HepG2 (cell line): ENCODE results near the gene ZNF511. TPM values are rescaled to one million over a fixed set of nuclear protein-coding genes. Genes with fewer than 3 reads are reported as not detected.
A peak's percentile ranks its signal among the peaks of the same experiment; 100 is the strongest.

Source experiments
- AHDC1 ChIP-seq: sonication (generic); formaldehyde crosslinking; IDR thresholded peaks from 2 replicates; pipeline ENCODE4 v1.5.1; 2020; ENCODE audit warnings: mild to moderate bottlenecking, missing genetic modification reagents, borderline replicate concordance
- BHLHE40 ChIP-seq: IDR thresholded peaks from 2 replicates; pipeline ENCODE4 v1.6.1; 2011; ENCODE audit warnings: low read length, improper control_type of control experiment
- DPF2 ChIP-seq: sonication (generic); formaldehyde crosslinking; IDR thresholded peaks from 2 replicates; pipeline ENCODE4 v1.4.0; 2020; ENCODE audit warnings: mild to moderate bottlenecking, low read depth, missing genetic modification reagents, borderline replicate concordance
- HOXA3 ChIP-seq: sonication (generic); formaldehyde crosslinking; IDR thresholded peaks from 2 replicates; pipeline ENCODE4 v1.5.0; 2020; ENCODE audit warnings: missing genetic modification reagents
- IKZF5 ChIP-seq: IDR thresholded peaks from 2 replicates; pipeline ENCODE4 v1.6.1; 2018; ENCODE audit warnings: missing genetic modification reagents, mild to moderate bottlenecking, missing compliant biosample characterization
- JUNB ChIP-seq: sonication (generic); formaldehyde crosslinking; IDR thresholded peaks from 2 replicates; pipeline ENCODE4 v1.8.0; 2022; ENCODE audit warnings: missing genetic modification reagents, mild to moderate bottlenecking, borderline replicate concordance
- MAZ ChIP-seq, 2 experiments: sonication (generic) in 1 of 2; formaldehyde crosslinking in 1 of 2; IDR thresholded peaks; 2 replicates each; pipeline versions ENCODE4 v1.5.0 to v1.6.1; 2012 to 2020; ENCODE audit warnings: low read depth in 2 of 2, mild to moderate bottlenecking in 2 of 2, borderline replicate concordance in 1 of 2, improper control_type of control experiment in 1 of 2, low read length in 1 of 2, missing genetic modification reagents in 1 of 2, moderate library complexity in 1 of 2
- MXD3 ChIP-seq: IDR thresholded peaks from 2 replicates; pipeline ENCODE4 v1.6.1; 2016; ENCODE audit warnings: mild to moderate bottlenecking, missing biosample characterization, missing genetic modification reagents
- MZF1 ChIP-seq: sonication (generic); formaldehyde crosslinking; IDR thresholded peaks from 2 replicates; pipeline ENCODE4 v1.8.1; 2023; ENCODE audit warnings: mild to moderate bottlenecking, missing genetic modification reagents, borderline replicate concordance
- PHF8 ChIP-seq: sonication (generic); formaldehyde crosslinking; IDR thresholded peaks from 2 replicates; pipeline ENCODE4 v1.5.0; 2020; ENCODE audit warnings: missing genetic modification reagents
- SAFB2 ChIP-seq: sonication (generic); formaldehyde crosslinking; IDR thresholded peaks from 2 replicates; pipeline ENCODE4 v1.5.1; 2020; ENCODE audit warnings: missing genetic modification reagents, low read depth, mild to moderate bottlenecking, borderline replicate concordance
- SCMH1 ChIP-seq: sonication (generic); formaldehyde crosslinking; IDR thresholded peaks from 2 replicates; pipeline ENCODE4 v1.9.0; 2021; ENCODE audit warnings: missing genetic modification reagents, mild to moderate bottlenecking, borderline replicate concordance
- SMAD9 ChIP-seq: sonication (generic); formaldehyde crosslinking; IDR thresholded peaks from 2 replicates; pipeline ENCODE4 v1.5.1; 2020; ENCODE audit warnings: mild to moderate bottlenecking, missing genetic modification reagents
- ZNF10 ChIP-seq: sonication (generic); formaldehyde crosslinking; IDR thresholded peaks from 2 replicates; pipeline ENCODE4 v1.4.0; 2020; ENCODE audit warnings: mild to moderate bottlenecking, low read depth, missing genetic modification reagents, borderline replicate concordance
- ZNF225 ChIP-seq: sonication (generic); formaldehyde crosslinking; IDR thresholded peaks from 2 replicates; pipeline ENCODE4 v1.4.0; 2020; ENCODE audit warnings: mild to moderate bottlenecking, missing genetic modification reagents
- ZNF333 ChIP-seq: sonication (generic); formaldehyde crosslinking; IDR thresholded peaks from 2 replicates; pipeline ENCODE4 v1.4.0; 2020; ENCODE audit warnings: mild to moderate bottlenecking, missing genetic modification reagents, borderline replicate concordance
- ZNF33A ChIP-seq: sonication (generic); formaldehyde crosslinking; IDR thresholded peaks from 2 replicates; pipeline ENCODE4 v1.5.1; 2020; ENCODE audit warnings: missing genetic modification reagents, mild to moderate bottlenecking, moderate library complexity, borderline replicate concordance
- ZNF350 ChIP-seq: sonication (generic); formaldehyde crosslinking; IDR thresholded peaks from 2 replicates; pipeline ENCODE4 v1.4.0; 2020; ENCODE audit warnings: mild to moderate bottlenecking, low read depth, missing genetic modification reagents, borderline replicate concordance
- ZNF605 ChIP-seq: sonication (generic); formaldehyde crosslinking; IDR thresholded peaks from 2 replicates; pipeline ENCODE4 v1.8.0; 2022; ENCODE audit warnings: mild to moderate bottlenecking, missing genetic modification reagents
- ZNF737 ChIP-seq: sonication (generic); formaldehyde crosslinking; IDR thresholded peaks from 2 replicates; pipeline ENCODE4 v1.5.0; 2020; ENCODE audit warnings: missing genetic modification reagents, mild to moderate bottlenecking, borderline replicate concordance
- polyA plus RNA-seq, 8 experiments: library from polyadenylated mRNA; depleted of rRNA in 3 of 8; stranded (reverse) in 7 of 8; unstranded in 1 of 8; fragments of >200 nt; fragmentation: Illumina TruSeq in 4 of 8; extraction: Trizol in 4 of 8; gene quantifications; 2 replicates each; pipeline versions ENCODE4 v1.2.1 to v1.2.3, GENCODE V29; 2011 to 2016; ENCODE audit warnings: low read depth in 4 of 8, missing spikeins in 1 of 8, mixed read lengths in 1 of 8; ENCODE audit not compliant: insufficient read depth in 1 of 8
- total RNA-seq, 5 experiments: library from RNA; depleted of rRNA; stranded (reverse); fragments of >200 nt; fragmentation: Illumina TruSeq; extraction: Trizol; gene quantifications; 2 replicates each; pipeline ENCODE4 v1.2.3, GENCODE V29; 2016; ENCODE audit warnings: low read depth in 1 of 5

The ZNF511 gene
- total and polyA plus RNA-seq, 2 of the 13 experiments (the other 11 are each of a cell fraction or from before 2014, with no cell fraction given), result 35.6 to 66.4 TPM

- TF ChIP-seq SCMH1 (CRISPR knock-in tag) (no peak), MZF1 (no peak), DPF2 (CRISPR knock-in tag) (no peak), ZNF333 (CRISPR knock-in tag) (peak; percentile 42; the same call in 1 of the 2 replicates), SMAD9 (no peak), ZNF10 (no peak), HOXA3 (CRISPR knock-in tag) (peak; percentile 70; the same call in 1 of the 2 replicates), ZNF605 (CRISPR knock-in tag) (peak; percentile 39; the same call in 1 of the 2 replicates), PHF8 (CRISPR knock-in tag) (peak; percentile 64), MAZ (IDR thresholded peaks at IDR 0.05; ENCODE audit: borderline replicate concordance, low read depth, low read length) (no peak), MAZ (CRISPR knock-in tag; IDR thresholded peaks at IDR 0.05; ENCODE audit: low read depth) (0 out of 2 replicates have a peak, but pooled peaks have one; percentile 25), AHDC1 (CRISPR knock-in tag) (peak; percentile 50; the same call in 1 of the 2 replicates), ZNF350 (CRISPR knock-in tag) (no peak), IKZF5 (CRISPR knock-in tag) (0 out of 2 replicates have a peak, but pooled peaks have one; percentile 25), MXD3 (CRISPR knock-in tag) (no peak), JUNB (no peak), ZNF225 (CRISPR knock-in tag) (peak; percentile 56), SAFB2 (CRISPR knock-in tag) (no peak), BHLHE40 (no peak), ZNF33A (CRISPR knock-in tag) (peak; percentile 91; the same call in 1 of the 2 replicates), ZNF737 (CRISPR knock-in tag) (0 out of 2 replicates have a peak, but pooled peaks have one; percentile 59)
Measured at GRCh38 chr10:133358162-133358924, 49.6 kb downstream of the ZNF511 start (continued).
